COLO668 (cell line): Measurements from ENCODE around the gene NRG3.

Experiments used
- DNase-seq: peaks from one replicate; lab custom pipeline; 2025; ENCODE audit not compliant: unreplicated experiment; lab: John Stamatoyannopoulos, UW

The NRG3 gene

DNA sequence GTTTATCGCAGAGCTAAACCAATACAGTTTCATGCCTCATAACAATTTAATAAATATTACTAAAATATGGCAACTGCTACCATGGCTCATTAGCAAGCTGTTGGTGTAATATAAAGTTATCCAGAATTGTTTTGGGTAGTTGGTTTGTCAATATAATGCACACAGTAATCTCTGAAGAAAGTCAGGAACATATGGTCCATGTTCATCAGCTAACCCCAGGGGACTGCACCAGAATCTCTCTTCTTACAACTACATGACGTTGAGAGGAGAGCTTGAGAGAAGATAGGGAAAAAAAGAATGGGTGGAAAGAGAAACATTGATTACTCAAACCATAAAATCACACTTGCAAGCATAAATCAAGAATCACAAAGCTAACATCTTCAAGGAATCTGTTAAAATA lies 333.7 kb downstream of the NRG3 start:
- DNase-seq, result no peak

DNA sequence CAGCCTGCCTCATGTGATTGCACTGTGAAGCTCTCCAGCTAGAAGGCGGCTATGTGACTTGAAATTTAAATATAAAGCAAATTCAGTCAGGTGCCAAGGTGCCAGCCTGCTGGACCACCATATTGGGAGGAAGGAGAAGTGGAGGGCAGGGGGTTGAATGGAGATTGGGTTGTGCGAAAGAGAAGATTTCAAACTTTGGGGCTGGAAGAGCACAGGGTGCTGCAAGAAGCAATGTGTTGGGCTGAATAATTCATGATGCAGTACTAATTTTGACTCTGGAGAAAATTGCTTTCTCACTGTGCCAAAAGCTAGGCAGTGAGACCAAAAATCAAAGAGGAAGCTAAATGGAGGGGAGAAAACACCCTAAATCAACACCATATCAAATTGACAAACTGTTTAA lies 335.3 kb downstream of the NRG3 start:
- no peak for DNase-seq

- DNase-seq, result no peak
Observed at GRCh38 chr10:82211346-82211745, 336.4 kb downstream of the NRG3 start.

DNA sequence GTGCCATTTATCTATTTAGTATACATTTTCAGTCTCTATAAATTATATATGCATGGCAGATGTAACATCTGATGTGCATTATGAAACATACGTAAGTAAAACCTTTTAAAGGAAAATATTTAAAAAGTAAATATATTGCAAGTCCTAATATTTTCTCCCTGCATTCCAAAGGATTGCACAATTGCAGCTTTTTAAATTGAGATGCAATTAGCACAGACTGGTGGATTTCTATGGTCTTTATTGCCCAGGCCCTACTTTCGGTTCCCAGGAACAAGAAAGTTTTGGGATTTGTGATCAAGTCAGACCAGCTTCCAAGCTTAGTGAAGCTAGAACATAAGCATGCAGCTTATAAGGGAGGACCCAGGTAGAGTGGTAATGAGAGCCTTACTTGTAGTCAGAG lies 337.8 kb downstream of the NRG3 start:
- no peak for DNase-seq

- DNase-seq, result no peak
Observed at GRCh38 chr10:82213784-82214183, 338.8 kb downstream of the NRG3 start.

DNA sequence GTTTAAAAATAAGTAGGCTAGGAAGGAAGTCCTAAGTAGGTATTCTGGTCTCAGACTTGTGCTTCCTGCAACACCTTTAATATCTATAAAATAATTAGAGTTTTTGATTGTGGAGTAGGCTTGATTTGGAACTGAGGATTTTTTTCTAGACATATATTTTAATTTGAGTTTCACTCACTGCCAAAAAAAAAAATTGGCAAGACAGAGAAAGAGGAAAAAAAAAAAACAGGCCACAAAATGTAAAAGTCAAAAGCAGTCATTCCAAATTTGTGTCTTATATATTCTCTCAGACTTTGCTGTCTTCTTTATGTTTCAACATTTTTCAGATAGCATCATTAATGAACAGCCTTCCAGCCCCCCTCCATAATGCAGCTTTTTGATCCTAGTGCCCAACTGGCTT lies 346.1 kb downstream of the NRG3 start:
- no peak for DNase-seq

- DNase-seq, result no peak
Observed at GRCh38 chr10:82221601-82222149, 346.7 kb downstream of the NRG3 start.

GRCh38 chr10:82228701-82229100 lies 353.7 kb downstream of the NRG3 start:
- no peak for DNase-seq

DNA sequence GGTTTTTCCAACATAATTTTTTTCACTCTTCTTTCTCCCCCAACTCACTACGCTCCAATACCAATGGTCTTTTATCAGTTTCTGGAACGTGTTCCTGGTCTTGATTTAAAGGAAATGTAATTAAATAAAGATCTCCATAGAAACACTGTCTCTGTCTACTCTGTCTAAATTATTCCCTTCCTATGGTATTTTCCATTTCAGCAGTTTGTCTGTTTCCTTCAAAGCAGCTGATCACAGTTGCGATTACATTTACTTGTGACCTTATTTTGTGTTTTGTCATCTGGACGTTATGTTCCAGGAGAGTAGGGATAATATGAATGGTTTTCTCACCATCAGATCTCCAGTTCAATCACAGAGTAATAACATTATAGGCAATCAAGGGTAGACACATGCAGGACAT lies 359.2 kb downstream of the NRG3 start:
- DNase-seq, result no peak

GRCh38 chr10:82236084-82236731 lies 361.2 kb downstream of the NRG3 start:
- no peak for DNase-seq

GRCh38 chr10:82238291-82238690 lies 363.3 kb downstream of the NRG3 start:
- no peak for DNase-seq

GRCh38 chr10:82240408-82240807 lies 365.4 kb downstream of the NRG3 start:
- no peak for DNase-seq

GRCh38 chr10:82242778-82243177 lies 367.8 kb downstream of the NRG3 start:
- DNase-seq, result no peak

- no peak for DNase-seq
Observed at GRCh38 chr10:82245157-82245556, 370.2 kb downstream of the NRG3 start.

GRCh38 chr10:82245906-82246560 lies 371.0 kb downstream of the NRG3 start:
- no peak for DNase-seq

DNA sequence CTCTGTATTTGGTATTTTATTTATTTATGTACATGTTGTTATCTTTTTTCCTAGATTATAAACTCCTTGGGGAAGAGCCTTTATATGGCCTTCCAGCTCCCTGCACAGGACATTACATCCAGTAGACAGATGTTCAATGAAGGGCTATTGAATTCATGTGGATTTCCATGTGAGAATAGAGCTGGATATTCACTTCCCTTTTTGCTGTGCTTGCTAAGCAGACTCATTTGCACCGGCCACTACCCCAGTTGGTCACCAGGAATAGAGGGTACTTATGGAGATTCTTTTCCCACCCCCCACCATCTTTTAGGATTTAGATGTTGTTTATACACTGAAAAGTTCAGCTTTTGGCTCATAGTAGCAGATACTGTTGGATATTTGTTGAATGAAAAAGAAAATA lies 374.1 kb downstream of the NRG3 start:
- no peak for DNase-seq

DNA sequence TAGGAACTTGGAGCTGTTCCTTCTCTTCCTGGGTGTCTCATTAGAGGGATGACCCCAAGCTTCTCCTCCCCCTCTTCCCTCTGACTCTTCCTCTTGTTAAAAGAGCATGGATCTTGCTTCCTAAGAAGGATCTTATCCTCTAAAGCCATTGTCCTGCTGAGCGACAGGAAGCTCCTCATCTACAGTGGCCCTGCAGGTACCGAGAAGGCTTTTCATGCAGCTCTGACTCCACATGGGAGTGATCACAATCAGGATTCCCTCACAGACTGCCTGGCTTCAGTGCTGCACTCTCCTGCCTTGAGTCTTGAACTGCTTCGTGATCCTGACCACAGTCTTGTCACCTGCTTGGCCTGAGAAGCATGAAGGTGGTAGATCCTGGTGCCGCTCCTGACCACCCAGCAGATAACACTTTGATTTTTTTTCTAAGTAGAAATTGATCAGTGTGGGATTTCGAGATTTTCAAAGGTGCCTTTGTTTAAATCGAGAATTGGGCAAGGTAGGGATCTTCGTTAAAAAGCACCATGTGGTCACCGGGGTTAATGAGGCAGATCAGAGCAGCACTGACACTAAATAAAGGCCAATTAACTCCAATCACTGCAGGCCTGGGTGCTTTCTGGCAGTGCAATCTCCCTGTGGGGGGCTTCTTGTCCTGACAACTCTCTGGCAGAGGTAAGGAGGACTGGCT lies 376.4 kb downstream of the NRG3 start:
- no peak for DNase-seq

DNA sequence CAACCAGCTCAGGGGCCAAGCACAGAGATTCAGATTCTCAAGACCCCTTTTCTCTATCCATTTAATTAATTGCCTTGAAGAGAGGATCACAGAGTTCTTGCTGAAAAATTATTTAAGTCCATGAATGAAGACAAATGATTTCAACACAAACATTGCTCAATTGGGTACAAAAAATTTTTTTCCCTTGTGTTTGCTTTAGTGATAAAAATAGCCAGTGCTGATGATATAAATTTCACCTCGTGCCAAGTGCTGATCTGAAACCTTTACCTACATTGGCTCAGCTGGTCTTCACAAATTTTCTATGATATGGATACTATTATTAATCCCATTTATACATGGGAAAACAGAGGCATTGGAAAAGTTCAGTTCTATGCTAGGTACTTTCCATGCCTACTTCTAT lies 377.1 kb downstream of the NRG3 start:
- no peak for DNase-seq

DNA sequence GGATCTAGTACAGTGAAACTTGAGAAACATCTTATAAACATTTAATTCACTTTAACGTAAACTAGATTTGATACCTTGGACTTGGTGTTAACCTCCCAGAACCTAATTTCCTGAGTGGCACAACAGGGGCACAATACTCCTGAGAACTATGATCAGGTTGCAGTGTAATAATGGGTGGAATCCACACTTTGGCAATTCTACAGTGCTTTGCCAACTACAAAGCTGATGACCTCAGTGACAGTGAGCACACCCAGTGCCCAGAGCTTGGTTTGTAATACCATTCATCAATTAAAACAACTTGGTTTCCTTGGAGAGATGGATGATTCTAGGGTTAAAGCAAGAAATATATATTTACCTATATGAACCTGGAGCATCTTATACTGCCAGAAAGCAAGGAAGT lies 379.2 kb downstream of the NRG3 start:
- no peak for DNase-seq

- no peak for DNase-seq
Observed at GRCh38 chr10:82256275-82256674, 381.3 kb downstream of the NRG3 start.

DNA sequence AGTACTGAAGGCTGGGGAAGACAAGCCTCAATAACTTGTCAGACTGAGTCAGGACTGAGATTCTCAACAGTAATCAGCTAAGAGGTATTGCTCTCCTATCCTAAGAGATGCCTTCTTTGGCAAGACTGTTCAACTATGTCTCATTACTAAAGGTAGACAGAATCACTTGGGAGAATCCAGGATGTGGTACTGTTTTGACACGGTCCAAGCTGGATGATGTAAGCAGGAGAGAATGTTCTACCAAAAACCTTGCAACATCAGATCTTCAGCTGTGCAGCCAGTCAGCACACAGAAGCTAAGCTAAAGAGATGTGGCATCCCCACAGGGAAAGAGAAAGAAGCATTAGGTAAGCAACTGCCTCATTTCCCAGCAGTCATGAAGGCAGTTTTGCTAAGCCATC lies 391.4 kb downstream of the NRG3 start:
- no peak for DNase-seq

GRCh38 chr10:82267014-82267413 lies 392.0 kb downstream of the NRG3 start:
- DNase-seq, result no peak
